SU-DHL-6 (cell line): ENCODE measurements around the gene ACVR2A.

Experiments
- H2AFZ ChIP-seq: fragments of 200-600 bp; sonication (generic); 2 replicates; pipeline ENCODE4 v1.6.1; 2014; ENCODE audit warnings: low read depth, mild to moderate bottlenecking, moderate library complexity, mixed read lengths, antibody characterized with exemption, low read length; ENCODE audit not compliant: severe bottlenecking
- H3F3A ChIP-seq: fragments of 200-600 bp; shearing (Covaris generic); 2 replicates; pipeline ENCODE4 v1.6.0; 2016; ENCODE audit warnings: antibody characterized with exemption, mild to moderate bottlenecking; ENCODE audit not compliant: insufficient read depth
- H3K27ac ChIP-seq: fragments of 200-600 bp; sonication (generic); 2 replicates; pipeline ENCODE4 v1.5.1; 2016; ENCODE audit warnings: low read depth, mild to moderate bottlenecking, low read length, moderate library complexity, mixed read lengths
- H3K27me3 ChIP-seq: fragments of 200-600 bp; sonication (generic), shearing (Covaris generic); 2 replicates; pipeline ENCODE4 v1.6.0; 2014; ENCODE audit warnings: mild to moderate bottlenecking, low read length
- H3K36me3 ChIP-seq: fragments of 200-600 bp; sonication (generic); 2 replicates; pipeline ENCODE4 v1.6.1; 2014; ENCODE audit warnings: mild to moderate bottlenecking, low read length, mixed read lengths
- H3K4me2 ChIP-seq: fragments of 300-600, 200-600 bp; shearing (Covaris generic), sonication (generic); 2 replicates; pipeline ENCODE4 v1.6.0; 2014; ENCODE audit warnings: low read length, low read depth, mild to moderate bottlenecking; ENCODE audit not compliant: poor library complexity, severe bottlenecking
- H3K4me3 ChIP-seq: fragments of 200-600 bp; sonication (generic); 2 replicates; pipeline ENCODE4 v1.5.1; 2014; ENCODE audit warnings: antibody characterized with exemption, low read length, mild to moderate bottlenecking, mixed read lengths; ENCODE audit not compliant: insufficient read depth, poor library complexity, severe bottlenecking
- H3K79me2 ChIP-seq: fragments of 200-600 bp; sonication (generic); 2 replicates; pipeline ENCODE4 v1.6.1; 2014; ENCODE audit warnings: mild to moderate bottlenecking, low read length, moderate library complexity; ENCODE audit not compliant: insufficient read depth
- H3K9ac ChIP-seq: fragments of 200-600 bp; sonication (generic); 2 replicates; pipeline ENCODE4 v1.7.0; 2014; ENCODE audit warnings: mild to moderate bottlenecking, low read length
- H3K9me2 ChIP-seq: fragments of 200-600 bp; sonication (generic); replicated peaks from 2 replicates; pipeline ENCODE4 v1.6.1; 2014; ENCODE audit warnings: low read length; ENCODE audit not compliant: insufficient read depth
- H3K9me3 ChIP-seq: fragments of 200-600 bp; sonication (generic); 2 replicates; pipeline ENCODE4 v1.6.1; 2014; ENCODE audit warnings: low read length, mixed read lengths; ENCODE audit not compliant: insufficient read depth
- H4K20me1 ChIP-seq: fragments of 200-600 bp; sonication (generic); 2 replicates; pipeline ENCODE4 v1.6.1; 2014; ENCODE audit warnings: low read depth, mild to moderate bottlenecking, antibody characterized with exemption, low read length, moderate library complexity, mixed read lengths
- EZH2phosphoT487 ChIP-seq: fragments of 200-600 bp; sonication (generic), shearing (Covaris generic); conservative IDR thresholded peaks from 2 replicates; pipeline ENCODE4 v1.6.1; 2018; ENCODE audit warnings: mild to moderate bottlenecking, antibody characterized with exemption, low read length, moderate library complexity, mixed read lengths
- TF ChIP-seq, protein P1 (sequence below): fragments of 200-600 bp; sonication (generic); IDR thresholded peaks from one replicate; pipeline ENCODE4 v1.5.1; 2017; ENCODE audit warnings: antibody characterized with exemption, mild to moderate bottlenecking, low read length, moderate library complexity; ENCODE audit not compliant: insufficient read depth, poor library complexity, severe bottlenecking

ACVR2A gene

DNA sequence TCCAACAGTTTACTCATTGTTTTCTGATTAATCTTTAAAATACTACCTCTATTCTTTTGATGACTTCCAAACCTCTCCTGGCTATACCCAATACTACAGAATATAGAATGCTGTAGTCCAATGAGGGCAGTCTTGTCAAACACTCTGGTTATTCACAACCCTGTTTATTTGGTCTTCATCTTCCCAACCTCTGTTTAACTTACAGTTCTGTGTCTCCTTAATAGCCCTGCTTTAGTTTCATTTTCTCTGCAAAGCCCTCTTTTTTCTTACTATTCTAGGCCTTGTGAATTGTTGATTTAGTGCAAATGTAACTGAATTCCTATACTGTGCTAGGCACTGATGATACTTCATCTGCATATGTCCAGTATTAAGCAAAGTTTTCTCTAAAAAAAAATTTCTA, 40.0 kb downstream of the ACVR2A start:
- Histone ChIP-seq H3K4me2 (no peak overlapping the region), H3K4me3 (no peak overlapping the region), H2AFZ (no peak overlapping the region), H3K79me2 (no peaks in the 10 kb centered on the region), H3F3A (no peaks in the 10 kb centered on the region), H3K9me3 (no peaks in the 10 kb centered on the region), H3K27me3 (no peaks in the 10 kb centered on the region), H3K27ac (no peak overlapping the region), H3K9me2 (no peaks in the 10 kb centered on the region), H4K20me1 (no peaks in the 10 kb centered on the region), H3K9ac (no peak overlapping the region), H3K36me3 (no peaks in the 10 kb centered on the region)
- TF ChIP-seq, protein P1, sequence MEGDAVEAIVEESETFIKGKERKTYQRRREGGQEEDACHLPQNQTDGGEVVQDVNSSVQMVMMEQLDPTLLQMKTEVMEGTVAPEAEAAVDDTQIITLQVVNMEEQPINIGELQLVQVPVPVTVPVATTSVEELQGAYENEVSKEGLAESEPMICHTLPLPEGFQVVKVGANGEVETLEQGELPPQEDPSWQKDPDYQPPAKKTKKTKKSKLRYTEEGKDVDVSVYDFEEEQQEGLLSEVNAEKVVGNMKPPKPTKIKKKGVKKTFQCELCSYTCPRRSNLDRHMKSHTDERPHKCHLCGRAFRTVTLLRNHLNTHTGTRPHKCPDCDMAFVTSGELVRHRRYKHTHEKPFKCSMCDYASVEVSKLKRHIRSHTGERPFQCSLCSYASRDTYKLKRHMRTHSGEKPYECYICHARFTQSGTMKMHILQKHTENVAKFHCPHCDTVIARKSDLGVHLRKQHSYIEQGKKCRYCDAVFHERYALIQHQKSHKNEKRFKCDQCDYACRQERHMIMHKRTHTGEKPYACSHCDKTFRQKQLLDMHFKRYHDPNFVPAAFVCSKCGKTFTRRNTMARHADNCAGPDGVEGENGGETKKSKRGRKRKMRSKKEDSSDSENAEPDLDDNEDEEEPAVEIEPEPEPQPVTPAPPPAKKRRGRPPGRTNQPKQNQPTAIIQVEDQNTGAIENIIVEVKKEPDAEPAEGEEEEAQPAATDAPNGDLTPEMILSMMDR = no peak
- no peak for TF ChIP-seq EZH2phosphoT487

DNA sequence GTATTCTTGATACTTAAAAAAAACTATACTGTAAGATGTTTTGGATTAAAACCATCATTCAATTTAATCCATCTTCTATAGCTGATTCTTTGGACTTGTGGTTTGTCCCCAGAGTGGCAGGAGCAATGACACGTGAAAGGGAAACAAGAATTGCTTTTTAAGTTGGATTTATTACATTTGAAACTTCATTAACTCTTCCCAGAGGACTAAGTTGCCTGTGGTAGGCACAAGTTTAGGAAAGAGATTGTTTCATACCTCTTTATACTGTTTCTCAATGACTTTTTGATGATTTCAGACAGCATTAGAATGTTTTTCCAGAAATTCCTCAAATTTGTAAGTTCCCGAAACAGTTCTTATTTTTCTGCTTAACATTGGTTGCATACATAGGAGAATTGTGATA, 41.3 kb downstream of the ACVR2A start:
- no peaks in the 10 kb centered on the region for H3K27me3 ChIP-seq
- no peaks in the 10 kb centered on the region for H3K9me2 ChIP-seq
- no peak overlapping the region for H3K4me3 ChIP-seq
- TF ChIP-seq, protein P1 = no peak
- no peak for TF ChIP-seq EZH2phosphoT487
- no peak overlapping the region for H3K9ac ChIP-seq
- no peak overlapping the region for H2AFZ ChIP-seq
- no peaks in the 10 kb centered on the region for H4K20me1 ChIP-seq
- H3F3A ChIP-seq = no peaks in the 10 kb centered on the region
- no peaks in the 10 kb centered on the region for H3K36me3 ChIP-seq
- H3K79me2 ChIP-seq = no peaks in the 10 kb centered on the region
- H3K27ac ChIP-seq = no peak overlapping the region
- no peaks in the 10 kb centered on the region for H3K9me3 ChIP-seq
- no peak overlapping the region for H3K4me2 ChIP-seq

DNA sequence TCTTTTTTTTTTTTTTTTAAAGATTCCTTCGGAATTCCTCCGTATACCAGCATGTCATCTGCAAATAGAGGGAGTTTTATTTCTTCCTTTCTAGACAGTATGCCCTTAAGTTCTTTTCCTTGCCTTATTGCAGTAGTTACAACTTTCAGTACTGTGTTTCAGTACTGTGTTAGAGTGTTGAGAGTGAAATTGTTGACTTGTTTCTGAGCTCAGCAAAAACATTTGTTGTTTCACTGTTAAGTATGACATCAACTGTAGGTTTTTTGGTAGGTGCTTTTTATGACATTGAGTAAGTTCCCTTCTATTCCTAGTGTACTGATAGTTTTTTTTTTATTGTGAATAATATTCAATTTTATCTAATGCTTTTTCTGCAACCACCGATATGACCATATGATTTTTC, 43.9 kb downstream of the ACVR2A start:
- no peaks in the 10 kb centered on the region for H3K9me2 ChIP-seq
- no peak overlapping the region for H2AFZ ChIP-seq
- no peaks in the 10 kb centered on the region for H3K36me3 ChIP-seq
- H4K20me1 ChIP-seq = no peaks in the 10 kb centered on the region
- no peak for TF ChIP-seq EZH2phosphoT487
- TF ChIP-seq, protein P1 = no peak
- no peaks in the 10 kb centered on the region for H3K27me3 ChIP-seq
- no peaks in the 10 kb centered on the region for H3F3A ChIP-seq
- H3K4me3 ChIP-seq = no peak overlapping the region
- H3K27ac ChIP-seq = no peak overlapping the region
- H3K9me3 ChIP-seq = no peaks in the 10 kb centered on the region
- H3K79me2 ChIP-seq = no peaks in the 10 kb centered on the region
- no peak overlapping the region for H3K9ac ChIP-seq
- H3K4me2 ChIP-seq = no peak overlapping the region

DNA sequence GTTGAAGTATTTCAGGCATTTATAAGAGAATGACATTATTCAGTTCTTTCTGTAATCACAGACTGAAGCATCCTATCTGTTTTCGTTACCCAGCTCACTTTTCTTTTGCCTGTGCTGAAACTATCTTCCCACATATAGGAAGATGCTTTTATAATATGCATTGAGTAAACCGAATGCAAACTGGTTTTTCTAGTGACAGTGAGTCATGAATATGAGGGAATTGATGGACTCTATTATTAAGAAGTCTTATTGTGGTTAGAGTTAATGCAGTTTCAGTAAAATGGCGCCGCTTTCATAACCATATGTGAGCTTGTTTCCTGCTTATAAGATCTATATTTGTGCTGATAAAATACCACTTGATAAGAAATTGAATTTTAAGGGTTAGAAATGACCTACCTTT, 59.2 kb downstream of the ACVR2A start:
- Histone ChIP-seq H4K20me1 (no peaks in the 10 kb centered on the region), H3K27me3 (no peaks in the 10 kb centered on the region), H2AFZ (no peak overlapping the region), H3K36me3 (no peaks in the 10 kb centered on the region), H3K9me2 (no peaks in the 10 kb centered on the region), H3K4me3 (no peak overlapping the region), H3K4me2 (no peak overlapping the region), H3K27ac (no peak overlapping the region), H3F3A (no peaks in the 10 kb centered on the region), H3K9ac (no peak overlapping the region), H3K79me2 (no peaks in the 10 kb centered on the region), H3K9me3 (no peaks in the 10 kb centered on the region)
- TF ChIP-seq, protein P1 = no peak
